Keratinocyte (primary cell): ENCODE data around the gene AIRE. TPM values are rescaled to one million over a fixed set of nuclear protein-coding genes. Genes with fewer than 3 reads are reported as not detected.

Experiments
- DNase-seq: peaks from one replicate; pipeline ENCODE4 v3.0.0-alpha.2; 2011; ENCODE audit warnings: low read depth, missing footprints, low spot score
- FAIRE-seq: peaks from 2 replicates; lab custom pipeline; 2011; peaks lifted over from hg19 to GRCh38; lab: Jason Lieb, UNC
- H2AFZ ChIP-seq: 2 replicates; pipeline ENCODE4 v1.6.0; 2012; ENCODE audit warnings: low read length, control low read depth, inconsistent platforms; ENCODE audit not compliant: control insufficient read depth
- H3K27ac ChIP-seq: 2 replicates; pipeline ENCODE4 v1.5.1; 2011; ENCODE audit warnings: low read length; ENCODE audit not compliant: control insufficient read depth, insufficient read depth
- H3K27me3 ChIP-seq: 3 replicates; pipeline ENCODE4 v1.6.0; 2011; ENCODE audit warnings: low read length; ENCODE audit not compliant: control insufficient read depth, insufficient read depth; ENCODE audit errors: extremely low read depth
- H3K36me3 ChIP-seq, 2 experiments: 2 replicates in 1 of 2; 3 replicates in 1 of 2; pipeline ENCODE4 v1.5.1; 2011; ENCODE audit warnings: low read length in 2 of 2, mild to moderate bottlenecking in 1 of 2; ENCODE audit not compliant: control insufficient read depth in 2 of 2, insufficient read depth in 2 of 2; ENCODE audit errors: extremely low read depth in 1 of 2
- H3K4me1 ChIP-seq: 3 replicates; pipeline ENCODE4 v1.5.1; 2011; ENCODE audit warnings: low read length; ENCODE audit not compliant: control insufficient read depth, insufficient read depth; ENCODE audit errors: extremely low read depth
- H3K4me2 ChIP-seq: 3 replicates; pipeline ENCODE4 v1.6.0; 2011; ENCODE audit warnings: low read depth, low read length; ENCODE audit not compliant: control insufficient read depth, insufficient read depth; ENCODE audit errors: extremely low read depth
- H3K4me3 ChIP-seq, 3 experiments: fragments of 200-600 bp in 1 of 3; sonication (generic) in 1 of 3; 2 replicates in 2 of 3; 3 replicates in 1 of 3; pipeline ENCODE4 v1.5.1; 2011 to 2016; ENCODE audit warnings: low read length in 3 of 3, mild to moderate bottlenecking in 3 of 3, control low read depth in 2 of 3, inconsistent platforms in 1 of 3, low read depth in 1 of 3, mixed read lengths in 1 of 3, mixed run types in 1 of 3, moderate library complexity in 1 of 3; ENCODE audit not compliant: control insufficient read depth in 2 of 3, insufficient read depth in 2 of 3; ENCODE audit errors: extremely low read depth in 1 of 3
- H3K79me2 ChIP-seq: 2 replicates; pipeline ENCODE4 v1.6.0; 2012; ENCODE audit warnings: low read length; ENCODE audit not compliant: control insufficient read depth, insufficient read depth
- H3K9ac ChIP-seq: 3 replicates; pipeline ENCODE4 v1.6.0; 2011; ENCODE audit warnings: low read length; ENCODE audit not compliant: control insufficient read depth, insufficient read depth; ENCODE audit errors: extremely low read depth
- H3K9me1 ChIP-seq: 3 replicates; pipeline ENCODE4 v1.6.0; 2011; ENCODE audit warnings: low read length; ENCODE audit not compliant: control insufficient read depth, insufficient read depth; ENCODE audit errors: extremely low read depth
- H3K9me3 ChIP-seq: 2 replicates; pipeline ENCODE4 v1.5.1; 2012; ENCODE audit warnings: low read depth, low read length; ENCODE audit not compliant: control insufficient read depth
- H4K20me1 ChIP-seq: 3 replicates; pipeline ENCODE4 v1.6.0; 2011; ENCODE audit warnings: low read length; ENCODE audit not compliant: control insufficient read depth, insufficient read depth; ENCODE audit errors: extremely low read depth
- EZH2 ChIP-seq: IDR thresholded peaks from one replicate; pipeline ENCODE4 v1.6.1; 2012; ENCODE audit warnings: inconsistent platforms, mild to moderate bottlenecking, low read length, moderate library complexity
- dilution Hi-C: fragments of 300-500 bp; cut with MboI; formaldehyde crosslinking; loops from one replicate; pipeline ENCODE4 v1.7.0; 2020; ENCODE audit warnings: low sequenced_read_pairs; ENCODE audit not compliant: extremely low pct_ligation_motif_present
- polyA plus RNA-seq, 5 experiments: library from polyadenylated mRNA; depleted of rRNA in 3 of 5; stranded (reverse) in 3 of 5; stranded (forward) in 1 of 5; unstranded in 1 of 5; fragments of >200 nt; gene quantifications; 1 replicate in 1 of 5; 2 replicates in 3 of 5; 3 replicates in 1 of 5; pipeline versions ENCODE4 v1.2.1 to v1.2.3, GENCODE V29; 2011 to 2012; ENCODE audit warnings: missing spikeins in 2 of 5, low read depth in 1 of 5, low replicate concordance in 1 of 5
- TF ChIP-seq, protein P1 (sequence below), 3 experiments: IDR thresholded peaks in 1 of 3; conservative IDR thresholded peaks in 1 of 3; optimal IDR thresholded peaks in 1 of 3; 2 replicates in 2 of 3; 3 replicates in 1 of 3; pipeline versions ENCODE3 to v1.5.1; 2011; ENCODE audit warnings: low read length in 3 of 3, mild to moderate bottlenecking in 3 of 3, moderate library complexity in 2 of 3, control low read depth in 1 of 3, inconsistent platforms in 1 of 3; ENCODE audit not compliant: insufficient read depth in 2 of 3; ENCODE audit errors: extremely low read depth in 1 of 3

The AIRE gene
- polyA plus RNA-seq, 1 donor (not counting 4 experiments of a cell fraction or from before 2014, with no cell fraction given): not detected

DNA sequence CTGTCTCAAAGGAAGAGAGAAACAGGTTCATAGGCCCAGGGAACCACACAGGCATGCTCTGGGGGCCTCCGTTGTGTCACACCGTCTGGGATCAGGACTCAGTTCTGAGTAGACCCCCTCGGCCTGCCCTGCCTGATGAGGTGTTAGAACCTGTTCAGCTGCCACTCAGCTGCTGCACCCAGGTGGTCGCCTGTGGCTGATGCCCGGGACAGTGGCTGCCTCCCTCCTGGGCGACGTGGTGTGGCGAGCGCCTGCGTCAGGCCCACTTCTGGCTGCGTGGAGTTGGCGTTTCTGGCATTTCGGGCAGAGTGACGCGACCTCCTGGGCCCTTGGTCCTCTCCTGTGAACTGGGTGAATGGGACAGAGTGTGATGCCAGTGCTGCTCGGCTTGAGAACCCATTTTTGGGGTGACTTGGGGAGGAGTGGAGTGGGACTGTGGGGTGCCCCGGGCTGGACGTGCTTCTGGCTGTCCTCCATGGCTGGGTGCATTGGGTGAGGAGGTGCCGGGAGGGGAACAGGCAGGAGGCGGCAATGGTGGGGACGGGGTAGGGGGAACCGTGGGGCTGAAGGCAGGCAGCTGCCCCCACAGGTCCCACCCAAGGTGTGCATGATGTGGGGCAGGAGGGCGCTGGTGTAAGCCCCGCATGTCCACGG is 42.7 kb downstream of the AIRE start:
- Histone ChIP-seq H4K20me1 (no peaks in the 10 kb centered on the region), H3K36me3 (peaks cover 2 to 13% of the 10 kb centered on the region in 2 experiments), H3K4me3 (no peak overlapping the region), H3K9ac (no peak overlapping the region), H3K9me1 (no peaks in the 10 kb centered on the region), H3K79me2 (no peaks in the 10 kb centered on the region), H3K27ac (no peak overlapping the region), H3K4me1 (no peaks in the 10 kb centered on the region), H2AFZ (no peak overlapping the region), H3K4me2 (no peak overlapping the region), H3K9me3 (no peaks in the 10 kb centered on the region), H3K27me3 (no peaks in the 10 kb centered on the region)
- FAIRE-seq: no peak
- dilution Hi-C loops: no loop called here
- DNase-seq: no peak
- no peak for TF ChIP-seq EZH2
- TF ChIP-seq, protein P1, sequence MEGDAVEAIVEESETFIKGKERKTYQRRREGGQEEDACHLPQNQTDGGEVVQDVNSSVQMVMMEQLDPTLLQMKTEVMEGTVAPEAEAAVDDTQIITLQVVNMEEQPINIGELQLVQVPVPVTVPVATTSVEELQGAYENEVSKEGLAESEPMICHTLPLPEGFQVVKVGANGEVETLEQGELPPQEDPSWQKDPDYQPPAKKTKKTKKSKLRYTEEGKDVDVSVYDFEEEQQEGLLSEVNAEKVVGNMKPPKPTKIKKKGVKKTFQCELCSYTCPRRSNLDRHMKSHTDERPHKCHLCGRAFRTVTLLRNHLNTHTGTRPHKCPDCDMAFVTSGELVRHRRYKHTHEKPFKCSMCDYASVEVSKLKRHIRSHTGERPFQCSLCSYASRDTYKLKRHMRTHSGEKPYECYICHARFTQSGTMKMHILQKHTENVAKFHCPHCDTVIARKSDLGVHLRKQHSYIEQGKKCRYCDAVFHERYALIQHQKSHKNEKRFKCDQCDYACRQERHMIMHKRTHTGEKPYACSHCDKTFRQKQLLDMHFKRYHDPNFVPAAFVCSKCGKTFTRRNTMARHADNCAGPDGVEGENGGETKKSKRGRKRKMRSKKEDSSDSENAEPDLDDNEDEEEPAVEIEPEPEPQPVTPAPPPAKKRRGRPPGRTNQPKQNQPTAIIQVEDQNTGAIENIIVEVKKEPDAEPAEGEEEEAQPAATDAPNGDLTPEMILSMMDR (optimal IDR thresholded peaks at IDR 0.05 in 1 of 3, IDR thresholded peaks at IDR 0.05 in 1 of 3, conservative IDR thresholded peaks at IDR 0.05 in 1 of 3; ENCODE audit: extremely low read depth in 1 of 3, insufficient read depth in 2 of 3, low read length in 3 of 3): no peak

DNA sequence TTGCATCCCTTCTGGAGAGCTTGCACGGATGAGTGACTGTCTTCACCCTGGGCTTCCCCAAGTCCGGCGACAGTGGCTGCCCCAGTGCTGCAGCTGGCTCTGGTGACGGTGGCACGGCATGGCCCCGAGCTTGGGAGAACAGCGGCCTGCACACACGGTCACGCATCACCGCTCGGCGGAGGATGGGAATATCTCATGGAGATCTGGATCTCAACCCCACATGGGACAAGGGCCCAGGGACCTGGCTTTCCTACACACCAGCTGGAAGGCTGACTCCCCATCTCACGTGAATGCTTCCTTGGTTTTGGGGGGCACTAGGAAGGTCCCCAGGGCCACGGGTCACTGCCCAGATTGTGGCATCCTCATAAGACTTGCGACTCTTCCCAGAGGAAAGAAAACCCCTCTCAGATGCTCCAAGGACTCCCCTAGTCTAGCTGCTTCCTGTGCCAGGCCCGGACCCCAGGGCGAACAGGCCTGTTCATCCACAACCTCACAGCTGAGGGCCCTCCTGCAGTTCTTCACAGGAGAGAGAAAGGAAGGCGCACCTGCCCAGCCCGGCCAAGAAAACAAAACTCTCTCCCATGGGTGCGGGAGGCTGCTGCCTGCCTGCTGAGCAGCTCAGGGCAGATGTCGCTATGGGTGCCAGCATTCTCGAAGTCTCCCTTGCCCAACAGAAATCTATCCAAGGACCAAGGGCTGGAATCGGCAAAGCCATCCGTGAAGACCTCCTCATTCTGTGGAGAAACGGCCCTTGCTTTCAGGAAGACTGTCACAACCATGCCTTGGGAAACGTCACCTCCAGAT is 43.6 kb downstream of the AIRE start:
- FAIRE-seq (no peak), DNase-seq (no peak)
- Histone ChIP-seq H3K4me2 (no peak overlapping the region), H3K36me3 (peaks cover 2 to 8% of the 10 kb centered on the region in 2 experiments), H2AFZ (no peak overlapping the region), H3K27ac (no peak overlapping the region), H3K9me1 (no peaks in the 10 kb centered on the region), H3K9me3 (no peaks in the 10 kb centered on the region), H3K4me3 (no peak overlapping the region), H3K9ac (no peak overlapping the region), H3K4me1 (no peaks in the 10 kb centered on the region), H3K27me3 (no peaks in the 10 kb centered on the region), H4K20me1 (no peaks in the 10 kb centered on the region), H3K79me2 (no peaks in the 10 kb centered on the region)
- no peak for TF ChIP-seq EZH2
- TF ChIP-seq, protein P1 (optimal IDR thresholded peaks at IDR 0.05 in 1 of 3, IDR thresholded peaks at IDR 0.05 in 1 of 3, conservative IDR thresholded peaks at IDR 0.05 in 1 of 3; ENCODE audit: extremely low read depth in 1 of 3, insufficient read depth in 2 of 3, low read length in 3 of 3): no peak
- dilution Hi-C loops: no loop called here
